Measurements from ENCODE around the gene TRABD.

TRABD gene

GRCh38 chr22:50246242-50247175 is 60.8 kb downstream of the TRABD start:
- H3K4me3 ChIP-seq (ENCODE audit: low read length): no peak overlapping the region
- TF ChIP-seq, protein P1, sequence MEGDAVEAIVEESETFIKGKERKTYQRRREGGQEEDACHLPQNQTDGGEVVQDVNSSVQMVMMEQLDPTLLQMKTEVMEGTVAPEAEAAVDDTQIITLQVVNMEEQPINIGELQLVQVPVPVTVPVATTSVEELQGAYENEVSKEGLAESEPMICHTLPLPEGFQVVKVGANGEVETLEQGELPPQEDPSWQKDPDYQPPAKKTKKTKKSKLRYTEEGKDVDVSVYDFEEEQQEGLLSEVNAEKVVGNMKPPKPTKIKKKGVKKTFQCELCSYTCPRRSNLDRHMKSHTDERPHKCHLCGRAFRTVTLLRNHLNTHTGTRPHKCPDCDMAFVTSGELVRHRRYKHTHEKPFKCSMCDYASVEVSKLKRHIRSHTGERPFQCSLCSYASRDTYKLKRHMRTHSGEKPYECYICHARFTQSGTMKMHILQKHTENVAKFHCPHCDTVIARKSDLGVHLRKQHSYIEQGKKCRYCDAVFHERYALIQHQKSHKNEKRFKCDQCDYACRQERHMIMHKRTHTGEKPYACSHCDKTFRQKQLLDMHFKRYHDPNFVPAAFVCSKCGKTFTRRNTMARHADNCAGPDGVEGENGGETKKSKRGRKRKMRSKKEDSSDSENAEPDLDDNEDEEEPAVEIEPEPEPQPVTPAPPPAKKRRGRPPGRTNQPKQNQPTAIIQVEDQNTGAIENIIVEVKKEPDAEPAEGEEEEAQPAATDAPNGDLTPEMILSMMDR (conservative IDR thresholded peaks at IDR 0.05; ENCODE audit: low read depth, low read length): no peak
- DNase-seq (ENCODE audit: low read depth): no peak

GRCh38 chr22:50247748-50248147 is 62.0 kb downstream of the TRABD start:
- TF ChIP-seq, protein P1 (conservative IDR thresholded peaks at IDR 0.05; ENCODE audit: low read depth, low read length): no peak
- H3K4me3 ChIP-seq (ENCODE audit: low read length): no peak overlapping the region
- no peak for DNase-seq (ENCODE audit: low read depth)

DNA sequence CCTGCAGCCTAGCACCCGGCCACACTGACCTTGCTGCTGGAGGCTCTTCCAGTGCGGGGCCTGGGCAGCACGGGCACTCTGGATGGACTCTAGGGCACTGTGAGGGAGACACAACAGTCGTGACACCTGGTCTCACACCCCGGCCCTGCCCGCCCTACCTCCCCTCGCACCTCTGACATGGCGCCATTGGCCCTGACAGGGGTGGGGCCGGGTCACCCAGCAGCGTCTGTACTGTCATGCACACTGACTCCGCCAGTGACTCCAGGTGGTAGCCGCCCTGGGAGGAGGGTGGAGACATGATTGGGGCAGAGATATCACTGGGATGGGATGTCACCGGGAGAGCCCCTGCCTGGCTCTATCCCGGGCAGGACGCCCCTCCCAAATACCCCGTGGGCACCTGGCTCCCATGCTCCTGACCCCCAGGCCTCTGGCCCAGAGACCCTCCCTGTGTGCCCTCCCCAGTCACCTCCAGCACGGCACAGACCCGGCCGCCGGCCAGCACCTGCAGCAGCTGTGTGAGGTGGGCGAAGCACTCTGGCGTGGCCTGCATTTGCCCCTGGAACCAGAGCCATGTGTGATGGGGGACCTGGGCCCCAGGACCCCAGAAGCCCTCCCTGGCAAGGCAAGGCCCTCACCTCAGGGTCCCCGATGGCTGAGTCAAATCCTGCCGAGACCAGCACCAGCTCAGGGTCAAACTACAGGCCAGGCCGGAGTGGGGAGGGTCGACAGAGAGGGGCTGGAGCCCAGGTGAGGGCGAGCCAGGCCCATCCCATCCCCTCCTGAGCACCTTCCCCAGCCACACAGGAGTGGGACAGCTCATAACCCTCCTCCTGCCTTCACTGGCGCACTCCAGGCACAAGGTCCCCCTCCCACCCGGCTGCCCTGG is 62.7 kb downstream of the TRABD start:
- H3K4me3 ChIP-seq (ENCODE audit: low read length): no peak overlapping the region
- no peak for DNase-seq (ENCODE audit: low read depth)
- TF ChIP-seq, protein P1 (conservative IDR thresholded peaks at IDR 0.05; ENCODE audit: low read depth, low read length): no peak
